Activated CD8-positive, alpha-beta memory T cell treated with anti-CD3 and anti-CD28 coated beads, Interleukin-2, amount 50 U/mL, for 24 hours (primary cell): ENCODE measurements around the gene SPIN2A.
"Not testable (repeated sequence)": the region's sequence is repeated elsewhere in the genome, so short reads cannot be mapped to it uniquely, and the experiment has no call there.

Source experiments
- DNase-seq: peaks from one replicate; pipeline ENCODE4 v3.0.0-alpha.2; 2020; ENCODE audit errors: extremely low read depth

The SPIN2A gene

DNA sequence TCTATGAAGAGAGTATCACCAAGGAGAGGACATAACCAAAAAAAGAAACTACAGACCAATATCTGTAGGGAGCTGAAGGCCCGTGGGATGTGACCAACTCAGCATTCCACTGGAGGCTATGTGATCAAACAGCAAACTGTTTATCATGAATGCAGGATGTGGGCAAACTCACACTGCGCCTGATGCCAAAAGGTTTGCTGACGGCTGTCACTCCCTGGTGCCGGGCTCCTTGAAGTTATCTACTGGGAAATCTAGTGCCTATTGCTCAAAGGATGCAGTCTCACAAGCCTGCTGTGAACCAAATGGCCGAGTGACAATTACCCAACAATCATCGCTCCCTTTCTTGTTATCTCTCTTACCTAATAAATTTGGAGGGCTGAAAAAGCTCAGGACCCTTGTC, 34.3 kb downstream of the SPIN2A start:
- not testable (repeated sequence) for DNase-seq
